ENCODE data around the gene TESK1.
A peak's percentile ranks its signal among the peaks of the same experiment; 100 is the strongest.

TESK1 gene

GRCh38 chr9:35649431-35650340, 44.6 kb downstream of the TESK1 start:
- DNase-seq: peak; percentile 53

- DNase-seq: peak; percentile 47
Observed at GRCh38 chr9:35650341-35651158, 45.5 kb downstream of the TESK1 start, which contains the start of gene SIT1. Gene SIT1 (minus strand): TSS chr9:35650931. CDS start chr9:35650853, 78 bp downstream.

- no peak for DNase-seq
Observed at GRCh38 chr9:35651956-35652828, 47.1 kb downstream of the TESK1 start.

GRCh38 chr9:35652829-35653209, 47.8 kb downstream of the TESK1 start:
- no peak for DNase-seq

- no peak for DNase-seq
Observed at GRCh38 chr9:35653611-35654010, 48.5 kb downstream of the TESK1 start.

GRCh38 chr9:35656348-35656747, 51.3 kb downstream of the TESK1 start:
- no peak for DNase-seq

- no peak for DNase-seq
Observed at GRCh38 chr9:35656831-35657545, 51.9 kb downstream of the TESK1 start.

GRCh38 chr9:35657546-35658136, 52.6 kb downstream of the TESK1 start, which contains the start of gene RMRP:
Gene RMRP (minus strand): TSS chr9:35658019.
- peak; percentile 92 for DNase-seq

- DNase-seq: peak; percentile 86
Observed at GRCh38 chr9:35658137-35658967, 53.3 kb downstream of the TESK1 start, which contains the start of gene CCDC107. Gene CCDC107 (plus strand): TSS chr9:35658292. CDS start chr9:35658380, 88 bp downstream.

GRCh38 chr9:35658968-35659220, 53.8 kb downstream of the TESK1 start:
- DNase-seq: no peak

GRCh38 chr9:35659340-35659739, 54.3 kb downstream of the TESK1 start:
- DNase-seq: no peak
